GM12801 (cell line): ENCODE measurements around the gene SHBG.

Experiments
- TF ChIP-seq, protein P1 (sequence below): IDR thresholded peaks from one replicate; pipeline ENCODE4 v1.5.1; 2011; ENCODE audit warnings: control low read depth; ENCODE audit not compliant: insufficient read length; ENCODE audit errors: extremely low read depth

SHBG gene

DNA sequence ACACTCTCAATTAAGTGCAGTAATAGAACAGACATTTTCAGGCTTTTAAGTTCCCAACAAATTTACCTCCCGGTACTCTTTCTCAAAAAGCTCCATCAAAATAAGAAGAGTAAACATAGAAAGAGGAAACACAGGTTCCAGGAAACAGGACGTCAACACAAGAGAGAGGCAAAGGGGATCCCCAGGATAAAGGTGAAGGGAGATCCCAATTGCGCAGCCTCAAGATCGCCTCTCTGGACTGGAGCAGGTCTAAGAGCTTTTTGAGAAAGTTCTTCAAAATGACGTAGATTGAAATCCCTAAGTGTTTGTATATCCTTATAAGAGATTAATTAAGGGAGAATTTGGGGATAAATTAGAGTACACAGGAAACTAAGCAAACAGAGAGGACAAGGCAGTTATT lies 11.3 kb upstream of the SHBG start:
- TF ChIP-seq, protein P1, sequence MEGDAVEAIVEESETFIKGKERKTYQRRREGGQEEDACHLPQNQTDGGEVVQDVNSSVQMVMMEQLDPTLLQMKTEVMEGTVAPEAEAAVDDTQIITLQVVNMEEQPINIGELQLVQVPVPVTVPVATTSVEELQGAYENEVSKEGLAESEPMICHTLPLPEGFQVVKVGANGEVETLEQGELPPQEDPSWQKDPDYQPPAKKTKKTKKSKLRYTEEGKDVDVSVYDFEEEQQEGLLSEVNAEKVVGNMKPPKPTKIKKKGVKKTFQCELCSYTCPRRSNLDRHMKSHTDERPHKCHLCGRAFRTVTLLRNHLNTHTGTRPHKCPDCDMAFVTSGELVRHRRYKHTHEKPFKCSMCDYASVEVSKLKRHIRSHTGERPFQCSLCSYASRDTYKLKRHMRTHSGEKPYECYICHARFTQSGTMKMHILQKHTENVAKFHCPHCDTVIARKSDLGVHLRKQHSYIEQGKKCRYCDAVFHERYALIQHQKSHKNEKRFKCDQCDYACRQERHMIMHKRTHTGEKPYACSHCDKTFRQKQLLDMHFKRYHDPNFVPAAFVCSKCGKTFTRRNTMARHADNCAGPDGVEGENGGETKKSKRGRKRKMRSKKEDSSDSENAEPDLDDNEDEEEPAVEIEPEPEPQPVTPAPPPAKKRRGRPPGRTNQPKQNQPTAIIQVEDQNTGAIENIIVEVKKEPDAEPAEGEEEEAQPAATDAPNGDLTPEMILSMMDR, result no peak

- TF ChIP-seq, protein P1, result no peak
Observed at GRCh38 chr17:7620835-7621234, 9.1 kb upstream of the SHBG start.

- TF ChIP-seq, protein P1, result no peak
Observed at GRCh38 chr17:7623661-7624060, 6.3 kb upstream of the SHBG start.

DNA sequence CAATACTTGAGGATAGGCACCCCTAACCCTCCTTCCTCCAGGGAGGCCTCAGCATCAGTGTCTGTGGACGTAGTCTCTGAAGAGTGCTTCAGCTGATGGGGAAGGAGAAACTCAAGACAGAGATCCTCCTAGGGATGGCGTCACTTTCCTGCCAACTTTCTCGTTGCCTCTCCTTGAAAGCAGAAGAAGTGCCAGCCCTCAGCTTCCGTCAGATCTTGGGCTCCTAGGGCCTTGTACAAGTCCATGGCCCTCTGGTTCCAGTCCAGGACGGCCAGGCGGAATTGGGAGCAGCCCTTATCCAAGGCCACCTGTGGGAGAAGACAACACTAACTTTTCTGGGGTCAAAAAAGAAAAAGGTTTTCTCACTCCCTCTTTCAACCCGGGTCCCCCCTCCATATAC lies 3.6 kb upstream of the SHBG start:
- TF ChIP-seq, protein P1, result no peak

DNA sequence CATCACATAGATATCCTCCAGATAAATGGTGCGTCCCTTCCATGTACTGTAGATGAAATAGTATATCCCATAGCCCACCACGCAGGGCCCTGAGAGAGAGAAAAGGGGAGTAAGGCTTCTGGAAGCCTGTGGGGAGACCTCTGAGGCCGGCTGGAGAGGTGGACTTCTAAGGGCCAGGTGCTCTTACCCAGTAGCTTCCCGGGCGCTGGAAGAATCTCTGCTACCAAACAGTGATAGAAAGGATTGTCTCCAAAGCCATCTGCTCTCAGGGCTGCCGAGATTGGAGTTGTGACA lies 3.0 kb upstream of the SHBG start:
- TF ChIP-seq, protein P1, result no peak

DNA sequence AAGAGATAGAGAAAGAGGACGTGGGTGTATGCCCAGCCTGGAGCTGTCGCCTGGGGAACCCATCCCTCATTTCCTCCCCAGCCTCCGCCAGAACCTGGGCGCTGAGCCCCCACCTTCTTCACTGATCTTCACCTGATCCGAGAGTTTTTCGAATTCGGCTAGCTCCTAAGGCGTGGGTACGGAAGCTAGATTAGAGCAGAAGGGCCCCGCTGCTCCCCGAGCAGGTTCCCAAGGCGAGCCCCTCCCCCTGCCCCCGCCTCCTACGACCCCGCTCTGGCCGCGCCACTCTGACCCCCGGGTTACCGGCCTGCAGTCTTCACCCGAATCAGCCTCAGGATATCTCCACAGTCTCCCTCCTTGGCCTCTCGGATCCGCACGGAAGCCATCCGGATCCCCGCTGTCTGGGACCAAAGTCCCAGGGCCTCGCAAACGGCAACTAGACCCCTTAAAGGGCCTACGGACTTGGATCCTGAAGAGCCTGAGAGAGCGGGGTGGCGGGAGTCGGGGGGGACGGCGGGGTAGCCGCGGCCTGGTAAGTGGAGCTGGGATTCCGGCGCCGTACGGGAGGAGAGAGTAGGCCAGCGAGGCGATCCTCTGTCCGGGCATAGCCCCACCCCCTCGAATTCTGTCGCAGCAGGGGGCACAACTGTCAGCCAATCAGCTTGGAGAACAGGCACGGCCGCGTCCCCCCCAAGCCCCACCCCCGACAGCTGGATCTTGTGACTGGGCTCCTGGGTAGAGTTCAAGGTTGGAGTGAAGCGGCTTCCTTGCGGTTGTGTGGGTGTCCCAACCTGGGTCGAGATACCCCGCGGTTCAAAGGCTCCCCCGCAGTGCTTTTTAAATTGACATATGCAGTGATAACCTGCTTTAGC lies 2.4 kb upstream of the SHBG start, which contains the start of gene SAT2:
Gene SAT2, minus strand, starts transcription at position 572 of the 872 bp plus-strand sequence. Its CDS starts 186 bp downstream, at position 386.
- TF ChIP-seq, protein P1, result no peak

GRCh38 chr17:7631398-7632380 lies 1.8 kb downstream of the SHBG start:
- TF ChIP-seq, protein P1, result no peak
